H1 (cell line): ENCODE results near the gene KCNMB2.

Experiments used
- JUN ChIP-seq: IDR thresholded peaks from 2 replicates; pipeline ENCODE4 v1.6.1; 2011; ENCODE audit warnings: low read depth, mild to moderate bottlenecking, improper control_type of control experiment, low read length
- SP1 ChIP-seq: IDR thresholded peaks from 2 replicates; pipeline ENCODE4 v1.6.1; 2011; ENCODE audit warnings: low read depth, low read length
- TF ChIP-seq, protein P1 (sequence below), 3 experiments: IDR thresholded peaks; 1 replicate in 2 of 3; 2 replicates in 1 of 3; pipeline versions ENCODE4 v1.5.1 to v1.6.1; 2011; ENCODE audit warnings: low read length in 3 of 3, mild to moderate bottlenecking in 3 of 3, inconsistent platforms in 2 of 3, low read depth in 1 of 3, moderate library complexity in 1 of 3; ENCODE audit not compliant: insufficient read depth in 1 of 3; ENCODE audit errors: control extremely low read depth in 1 of 3

DNA sequence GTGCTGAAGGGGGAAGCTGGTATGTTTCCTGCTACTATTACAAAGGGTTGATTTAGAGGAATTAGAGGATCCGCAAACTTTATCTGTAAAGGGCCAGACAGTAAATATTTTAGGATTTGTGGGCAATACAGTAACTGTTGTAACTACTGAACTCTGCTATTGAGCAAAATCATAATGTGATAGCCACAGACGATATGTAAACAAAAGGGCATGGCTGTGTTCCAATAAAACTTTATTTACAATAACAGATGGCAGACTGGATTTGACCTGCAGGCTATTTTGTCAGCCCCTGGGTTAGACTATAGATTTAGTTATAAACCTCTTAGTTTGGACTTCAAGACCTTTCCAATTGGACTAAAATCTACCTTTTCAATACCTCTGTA is 27.8 kb upstream of the KCNMB2 start:
- TF ChIP-seq JUN (no peak), SP1 (no peak)
- TF ChIP-seq, protein P1, sequence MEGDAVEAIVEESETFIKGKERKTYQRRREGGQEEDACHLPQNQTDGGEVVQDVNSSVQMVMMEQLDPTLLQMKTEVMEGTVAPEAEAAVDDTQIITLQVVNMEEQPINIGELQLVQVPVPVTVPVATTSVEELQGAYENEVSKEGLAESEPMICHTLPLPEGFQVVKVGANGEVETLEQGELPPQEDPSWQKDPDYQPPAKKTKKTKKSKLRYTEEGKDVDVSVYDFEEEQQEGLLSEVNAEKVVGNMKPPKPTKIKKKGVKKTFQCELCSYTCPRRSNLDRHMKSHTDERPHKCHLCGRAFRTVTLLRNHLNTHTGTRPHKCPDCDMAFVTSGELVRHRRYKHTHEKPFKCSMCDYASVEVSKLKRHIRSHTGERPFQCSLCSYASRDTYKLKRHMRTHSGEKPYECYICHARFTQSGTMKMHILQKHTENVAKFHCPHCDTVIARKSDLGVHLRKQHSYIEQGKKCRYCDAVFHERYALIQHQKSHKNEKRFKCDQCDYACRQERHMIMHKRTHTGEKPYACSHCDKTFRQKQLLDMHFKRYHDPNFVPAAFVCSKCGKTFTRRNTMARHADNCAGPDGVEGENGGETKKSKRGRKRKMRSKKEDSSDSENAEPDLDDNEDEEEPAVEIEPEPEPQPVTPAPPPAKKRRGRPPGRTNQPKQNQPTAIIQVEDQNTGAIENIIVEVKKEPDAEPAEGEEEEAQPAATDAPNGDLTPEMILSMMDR (IDR thresholded peaks at IDR 0.05; ENCODE audit: control extremely low read depth in 1 of 3, insufficient read depth in 1 of 3, low read depth in 1 of 3, low read length in 3 of 3), result no peak
